Activated T-helper 1 cell treated with anti-CD3 and anti-CD28 coated beads, Interleukin-2, amount 50 U/mL, for 16 hours (primary cell): Measurements from ENCODE around the gene IQGAP3.

ENCODE experiments used
- DNase-seq, 2 donors: peaks; one replicate each; pipeline ENCODE4 v3.0.0-alpha.2; 2020; ENCODE audit warnings: low read depth in 1 of 2, low spot score in 1 of 2

Gene IQGAP3

DNA sequence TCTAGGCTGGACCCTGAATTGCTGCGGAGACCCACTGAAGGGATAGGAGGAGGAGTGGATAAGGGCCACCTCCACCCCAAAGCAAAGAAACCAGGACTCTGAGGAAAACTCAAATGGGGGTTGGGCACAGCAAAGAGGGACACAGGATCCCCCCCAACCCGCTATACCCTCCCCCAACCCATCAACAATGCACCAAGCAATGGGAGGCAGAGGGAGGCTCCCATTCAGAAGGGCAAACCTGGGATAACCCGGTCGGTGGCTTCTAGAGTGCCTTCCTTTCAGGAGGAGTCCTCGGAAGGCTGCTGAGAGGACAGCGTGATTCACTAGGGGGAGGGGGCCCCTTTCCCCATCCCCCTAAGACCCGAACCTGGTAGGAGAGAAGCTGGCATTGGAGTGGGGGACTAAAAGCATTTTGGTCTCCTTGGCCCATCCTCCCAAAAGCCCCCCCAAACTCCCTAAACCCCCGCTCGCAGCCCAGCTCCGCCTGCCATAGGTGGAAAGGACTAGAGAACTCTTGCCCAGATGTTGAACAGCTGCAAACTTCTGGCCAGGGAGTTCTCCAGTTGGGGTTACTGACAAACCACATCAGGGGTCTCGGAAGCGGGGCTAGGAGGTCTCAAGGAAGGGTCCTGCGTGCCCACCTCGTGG, 73.0 kb downstream of the IQGAP3 start:
- DNase-seq, result no peak

- DNase-seq, result no peak
Measured at GRCh38 chr1:156498432-156499193, 73.8 kb downstream of the IQGAP3 start.

DNA sequence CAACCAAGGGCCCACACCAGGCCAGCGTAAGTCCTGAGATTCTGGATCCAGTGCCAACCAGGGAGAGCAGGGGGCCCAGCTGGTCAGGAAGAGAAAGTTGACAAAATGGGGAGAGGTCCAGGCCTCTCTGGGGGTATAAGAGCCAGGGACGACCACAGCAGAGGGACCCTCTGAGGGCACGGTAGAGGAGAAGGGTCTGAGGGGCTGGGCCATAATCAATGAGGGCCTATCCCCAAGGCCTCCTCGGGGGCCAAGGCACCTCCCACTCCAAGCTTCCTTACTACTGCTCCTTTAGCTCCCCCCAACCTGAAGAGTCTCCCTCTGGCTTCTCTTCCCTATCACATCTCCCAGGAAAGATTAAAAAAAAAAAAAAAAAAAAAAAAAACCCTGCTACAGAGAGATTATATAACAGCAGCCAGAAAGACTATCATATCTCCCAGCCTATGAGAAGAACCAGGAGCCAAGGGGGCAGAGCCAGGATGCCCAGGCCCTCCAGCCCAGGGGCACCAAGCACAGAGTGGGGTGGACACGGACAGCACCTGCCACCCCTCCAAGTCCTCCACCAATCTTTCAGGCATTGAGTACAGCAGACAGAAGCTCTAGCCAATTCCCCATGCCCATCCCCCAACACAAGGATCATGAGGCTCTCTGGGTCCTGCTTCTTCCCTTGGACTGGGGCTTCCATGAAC, 74.5 kb downstream of the IQGAP3 start:
- DNase-seq, result no peak

GRCh38 chr1:156497078-156497742, 75.2 kb downstream of the IQGAP3 start:
- DNase-seq, result no peak

- DNase-seq, result no peak
Measured at GRCh38 chr1:156496211-156496761, 76.1 kb downstream of the IQGAP3 start.

GRCh38 chr1:156495401-156496140, 76.8 kb downstream of the IQGAP3 start:
- no peak for DNase-seq

- no peak for DNase-seq
Measured at GRCh38 chr1:156494309-156494895, 78.0 kb downstream of the IQGAP3 start.

DNA sequence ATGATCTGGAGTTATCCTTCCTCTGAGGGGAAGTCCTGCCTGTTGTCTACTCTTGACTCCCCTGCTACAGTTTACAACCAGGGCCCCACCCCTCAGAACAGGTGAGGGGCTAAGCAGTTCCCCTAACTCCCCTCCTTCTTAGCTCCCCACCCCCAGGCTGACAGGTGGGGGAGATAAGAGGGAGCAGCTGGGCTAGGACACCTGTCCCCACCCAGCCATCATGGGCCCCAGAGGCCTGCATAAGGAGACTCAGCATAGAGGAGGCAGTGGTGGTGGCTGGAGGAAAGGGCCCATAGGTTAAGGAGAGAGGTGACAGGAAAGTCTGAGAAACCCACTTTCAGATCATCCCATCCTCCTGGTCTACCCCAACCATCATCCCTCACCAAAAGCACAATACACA, 78.6 kb downstream of the IQGAP3 start:
- no peak for DNase-seq

DNA sequence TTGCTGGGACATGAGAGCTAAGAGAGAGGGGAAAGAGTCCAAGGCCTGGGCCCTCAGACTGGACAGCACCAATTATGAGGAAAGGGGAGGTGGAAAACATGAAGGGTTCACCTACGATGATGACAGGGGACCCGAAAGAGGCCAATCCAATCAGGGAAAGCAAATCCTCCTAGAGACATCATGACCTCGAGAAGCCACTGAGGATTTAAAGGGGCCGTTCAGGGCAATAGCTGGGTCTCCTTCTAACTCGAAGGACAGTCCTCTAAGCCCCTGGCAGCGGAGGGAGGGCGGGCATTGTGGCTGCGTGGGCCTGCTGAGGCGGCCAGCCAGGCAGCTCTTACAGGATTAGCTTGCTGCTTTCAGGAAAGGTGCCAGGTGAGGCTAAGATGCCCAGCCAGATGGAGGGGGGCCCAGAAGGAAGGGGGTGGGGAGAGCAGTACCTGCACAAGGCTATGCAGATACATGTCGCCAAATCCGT, 79.2 kb downstream of the IQGAP3 start:
- DNase-seq, result no peak

DNA sequence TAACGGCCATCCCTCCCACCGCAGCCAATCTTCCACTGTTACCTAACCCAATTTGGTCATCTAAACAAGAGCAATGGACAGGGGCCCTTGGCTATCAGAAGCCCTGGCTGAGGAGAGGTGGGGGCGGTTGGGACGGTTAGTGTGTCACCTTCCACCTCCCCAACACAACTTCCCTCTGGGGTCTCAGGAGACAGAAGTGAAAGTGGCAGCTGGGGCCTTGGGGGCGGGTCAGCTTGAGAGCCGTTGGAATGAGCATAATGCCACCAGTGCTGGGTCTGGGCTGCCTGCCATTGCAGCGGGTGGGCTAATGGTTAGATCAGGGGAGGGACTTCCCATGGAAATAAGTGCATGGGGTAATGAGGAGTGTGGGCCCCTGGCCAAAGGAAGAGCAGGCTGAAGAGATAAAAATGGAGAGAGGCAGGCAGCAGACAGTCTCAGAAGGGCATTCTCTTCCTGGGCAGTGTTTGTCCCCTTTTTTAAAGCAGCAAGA, 79.7 kb downstream of the IQGAP3 start:
- no peak for DNase-seq

GRCh38 chr1:156492013-156492590, 80.3 kb downstream of the IQGAP3 start:
- no peak for DNase-seq

DNA sequence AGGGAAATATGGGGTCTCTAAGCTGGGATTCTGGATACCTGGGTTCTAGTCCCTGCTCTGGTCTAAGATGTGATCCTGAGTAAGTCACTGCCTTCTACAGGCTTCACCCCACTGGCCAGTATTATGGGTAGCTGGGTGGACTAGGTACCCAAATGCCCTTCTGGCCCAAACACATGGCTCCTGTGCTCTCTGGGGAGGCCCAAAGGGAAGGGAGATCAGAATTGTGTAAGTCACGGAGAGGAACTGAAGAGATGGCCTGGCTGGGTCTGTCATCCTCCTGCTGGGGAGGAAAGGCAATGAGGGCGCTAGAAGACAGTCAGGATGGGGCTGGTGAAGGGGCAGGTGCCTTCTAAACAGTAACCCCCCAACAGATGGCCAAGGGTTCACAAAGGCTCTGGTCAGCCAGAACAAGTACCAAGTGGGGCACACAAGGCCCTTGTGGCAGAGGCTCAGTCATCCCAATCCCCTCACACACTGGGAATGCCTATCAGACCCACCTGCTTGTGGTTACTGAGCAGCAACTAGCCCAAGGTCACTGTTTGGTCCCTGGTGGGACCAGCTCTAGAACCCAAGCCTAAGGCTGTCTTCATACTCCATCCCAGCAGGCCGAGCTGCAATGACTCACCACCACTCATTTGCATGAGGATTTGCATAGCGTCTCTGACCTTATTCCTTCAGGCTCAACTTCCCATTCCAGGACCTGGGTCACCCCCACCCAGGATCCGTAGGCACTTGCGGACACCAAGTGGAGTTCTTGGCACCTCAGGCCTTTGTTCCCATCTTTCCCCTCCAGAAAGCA, 81.0 kb downstream of the IQGAP3 start:
- DNase-seq, result no peak

DNA sequence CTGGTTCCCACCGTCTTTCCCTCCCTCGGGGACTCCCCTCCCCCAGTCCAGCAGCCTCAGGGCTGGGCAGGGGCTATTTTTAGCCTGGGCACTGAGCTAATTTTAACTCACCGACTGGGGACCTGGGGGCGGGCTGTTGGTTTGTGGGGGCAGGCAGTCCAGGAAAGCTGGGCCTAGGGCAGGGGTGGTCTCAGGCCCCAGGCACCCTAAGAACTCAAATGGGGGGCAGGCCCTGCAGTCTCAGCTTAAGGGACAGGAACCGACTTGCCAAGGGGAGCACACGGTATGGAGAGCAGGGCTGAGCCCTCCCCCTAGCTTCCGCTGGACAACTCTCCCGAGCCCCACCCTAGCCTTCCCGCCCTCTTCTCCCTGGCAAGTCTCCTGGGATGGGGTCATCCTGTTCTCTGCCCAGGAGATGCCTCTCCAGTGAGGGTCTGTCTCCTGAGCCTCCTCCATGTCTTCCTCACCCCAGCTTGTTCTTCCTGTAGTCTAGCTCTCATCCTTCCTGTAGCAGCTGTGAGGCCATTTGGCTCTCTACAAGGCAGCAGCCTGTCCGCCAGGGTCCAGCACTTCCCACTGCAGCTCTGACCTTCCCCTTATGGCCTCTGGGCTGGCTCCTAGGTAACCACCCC, 81.8 kb downstream of the IQGAP3 start:
- no peak for DNase-seq

GRCh38 chr1:156489935-156490293, 82.5 kb downstream of the IQGAP3 start:
- DNase-seq, result no peak

DNA sequence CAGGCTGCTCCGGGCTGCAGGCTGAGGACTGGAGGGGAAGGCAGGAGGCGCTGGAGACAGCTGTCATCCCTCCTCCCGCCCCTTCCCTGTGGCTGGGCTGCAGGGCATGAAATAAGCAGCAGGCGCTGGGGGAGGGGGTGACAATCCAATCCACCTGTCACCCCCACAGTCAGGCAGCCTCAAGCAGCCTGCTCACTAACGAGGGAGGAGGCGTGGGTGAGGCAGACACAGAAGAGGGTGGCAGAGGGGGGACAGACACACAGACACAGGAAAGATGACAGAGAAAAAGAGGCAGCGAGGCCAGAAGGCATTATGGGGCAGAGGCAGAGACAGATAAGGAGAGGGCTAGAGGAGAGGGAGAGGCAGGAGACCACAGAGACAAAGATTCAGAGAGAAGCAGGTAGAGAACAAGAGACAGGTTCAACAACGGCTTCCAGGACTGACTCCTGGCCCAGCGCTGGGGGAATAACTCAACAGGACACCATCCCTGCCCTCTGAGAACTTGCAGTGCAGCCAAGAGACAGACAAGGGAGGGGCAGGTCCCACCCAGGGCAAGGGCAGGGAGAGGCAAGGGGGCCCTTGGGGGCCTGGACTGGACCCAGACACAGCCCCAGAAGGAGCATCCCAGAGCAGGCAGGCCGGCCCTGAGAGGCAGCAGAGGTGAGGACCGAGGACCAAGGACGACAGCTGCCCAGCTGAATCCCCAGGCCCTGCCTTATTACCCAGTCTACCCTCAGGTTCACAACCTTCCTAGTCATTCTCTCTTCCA, 83.0 kb downstream of the IQGAP3 start:
- DNase-seq, result peak in 1 of 2 donors; percentile 19

- DNase-seq, result no peak
Measured at GRCh38 chr1:156488566-156489165, 83.7 kb downstream of the IQGAP3 start.

DNA sequence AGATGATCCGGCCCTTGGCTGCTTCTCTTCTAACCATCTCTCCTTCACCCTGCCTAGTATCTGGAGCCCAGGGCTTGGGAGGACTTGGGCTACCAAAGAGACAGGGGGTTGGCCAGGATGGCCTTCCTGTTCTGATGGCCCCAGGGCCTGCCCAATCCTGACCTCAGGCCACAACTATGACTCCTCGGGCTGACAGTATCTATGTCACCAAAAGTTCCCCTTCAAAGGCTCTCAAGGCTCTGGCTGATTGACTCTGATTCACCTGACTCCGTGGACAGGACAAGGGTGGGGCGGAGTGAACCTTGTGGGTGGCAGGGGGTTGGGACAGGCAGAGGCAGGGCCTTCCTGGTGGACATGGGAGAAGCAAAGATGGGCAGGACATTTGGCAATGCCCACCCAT, 84.5 kb downstream of the IQGAP3 start:
- no peak for DNase-seq
